AG09309 (cell line): ENCODE measurements around the gene NTRK1.
A peak's percentile ranks its signal among the peaks of the same experiment; 100 is the strongest.

Source experiments
- DNase-seq: peaks from one replicate; pipeline ENCODE4 v3.0.0-alpha.2; 2010; ENCODE audit warnings: low read depth
- H3K4me3 ChIP-seq: 2 replicates; pipeline ENCODE4 v1.5.1; 2011; ENCODE audit warnings: mild to moderate bottlenecking, low read depth, low read length, moderate library complexity; ENCODE audit not compliant: control insufficient read depth
- TF ChIP-seq, protein P1 (sequence below): IDR thresholded peaks from 2 replicates; pipeline ENCODE4 v1.5.1; 2011; ENCODE audit warnings: mild to moderate bottlenecking, low read depth, low read length, inconsistent platforms; ENCODE audit not compliant: insufficient read depth, control insufficient read depth; ENCODE audit errors: missing control alignments

NTRK1 gene

DNA sequence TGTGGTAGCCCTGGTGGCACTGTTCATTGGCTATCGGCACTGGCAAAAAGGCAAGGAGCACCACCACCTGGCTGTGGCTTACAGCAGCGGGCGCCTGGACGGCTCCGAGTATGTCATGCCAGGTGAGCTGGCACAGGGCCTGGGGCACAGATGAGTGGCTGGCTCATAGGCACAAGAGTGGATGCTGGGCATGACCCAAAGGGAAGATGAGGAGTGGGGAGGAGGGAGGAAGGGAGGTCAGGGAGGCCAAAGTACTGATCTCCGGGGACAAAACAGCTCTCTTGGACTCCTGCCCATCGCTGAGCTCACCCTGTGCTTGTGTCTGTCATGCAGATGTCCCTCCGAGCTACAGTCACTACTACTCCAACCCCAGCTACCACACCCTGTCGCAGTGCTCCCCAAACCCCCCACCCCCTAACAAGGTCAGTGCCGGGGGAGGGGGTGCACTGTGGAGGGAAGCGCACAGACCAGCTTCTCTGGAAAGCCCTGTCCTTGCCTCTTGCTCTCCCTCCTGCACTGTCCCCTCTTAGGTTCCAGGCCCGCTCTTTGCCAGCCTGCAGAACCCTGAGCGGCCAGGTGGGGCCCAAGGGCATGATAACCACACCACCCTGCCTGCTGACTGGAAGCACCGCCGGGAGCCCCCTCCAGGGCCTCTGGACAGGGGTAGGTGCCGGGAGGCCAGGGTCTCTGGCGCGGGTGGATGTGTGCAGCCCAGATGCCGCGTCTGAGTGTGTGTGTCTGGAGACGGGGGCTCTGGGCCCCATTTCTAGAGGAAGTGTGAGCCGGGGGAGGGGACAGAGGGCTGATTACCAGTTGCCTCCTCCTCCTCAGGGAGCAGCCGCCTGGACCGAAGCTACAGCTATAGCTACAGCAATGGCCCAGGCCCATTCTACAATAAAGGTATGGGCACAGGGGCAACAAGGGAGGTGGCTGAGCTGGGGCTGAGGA, 52.5 kb downstream of the NTRK1 start:
- TF ChIP-seq, protein P1, sequence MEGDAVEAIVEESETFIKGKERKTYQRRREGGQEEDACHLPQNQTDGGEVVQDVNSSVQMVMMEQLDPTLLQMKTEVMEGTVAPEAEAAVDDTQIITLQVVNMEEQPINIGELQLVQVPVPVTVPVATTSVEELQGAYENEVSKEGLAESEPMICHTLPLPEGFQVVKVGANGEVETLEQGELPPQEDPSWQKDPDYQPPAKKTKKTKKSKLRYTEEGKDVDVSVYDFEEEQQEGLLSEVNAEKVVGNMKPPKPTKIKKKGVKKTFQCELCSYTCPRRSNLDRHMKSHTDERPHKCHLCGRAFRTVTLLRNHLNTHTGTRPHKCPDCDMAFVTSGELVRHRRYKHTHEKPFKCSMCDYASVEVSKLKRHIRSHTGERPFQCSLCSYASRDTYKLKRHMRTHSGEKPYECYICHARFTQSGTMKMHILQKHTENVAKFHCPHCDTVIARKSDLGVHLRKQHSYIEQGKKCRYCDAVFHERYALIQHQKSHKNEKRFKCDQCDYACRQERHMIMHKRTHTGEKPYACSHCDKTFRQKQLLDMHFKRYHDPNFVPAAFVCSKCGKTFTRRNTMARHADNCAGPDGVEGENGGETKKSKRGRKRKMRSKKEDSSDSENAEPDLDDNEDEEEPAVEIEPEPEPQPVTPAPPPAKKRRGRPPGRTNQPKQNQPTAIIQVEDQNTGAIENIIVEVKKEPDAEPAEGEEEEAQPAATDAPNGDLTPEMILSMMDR: no peak
- no peak overlapping the region for H3K4me3 ChIP-seq
- no peak for DNase-seq

GRCh38 chr1:156913809-156914387, 53.2 kb downstream of the NTRK1 start:
- no peak for DNase-seq
- no peak overlapping the region for H3K4me3 ChIP-seq
- TF ChIP-seq, protein P1: no peak

DNA sequence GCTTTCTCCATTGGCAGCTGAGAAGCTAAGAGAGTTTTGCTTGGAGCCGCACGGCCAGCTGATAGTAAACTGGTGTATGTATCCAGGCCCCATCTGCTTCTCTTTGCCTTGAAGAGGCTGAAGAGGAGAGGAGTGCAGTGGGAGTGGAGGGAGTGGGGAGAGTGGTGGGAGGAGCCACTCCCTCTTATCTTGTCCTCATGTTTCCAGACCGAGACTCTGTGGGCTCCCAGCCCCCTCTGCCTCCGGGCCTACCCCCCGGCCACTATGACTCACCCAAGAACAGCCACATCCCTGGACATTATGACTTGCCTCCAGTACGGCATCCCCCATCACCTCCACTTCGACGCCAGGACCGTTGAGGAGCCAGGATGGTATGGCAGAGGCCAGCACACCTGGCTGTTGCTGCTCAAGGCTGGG, 53.8 kb downstream of the NTRK1 start:
- TF ChIP-seq, protein P1: no peak
- no peak overlapping the region for H3K4me3 ChIP-seq
- no peak for DNase-seq

- peak within 1 kb of the TSS; percentile 44 for H3K4me3 ChIP-seq
- DNase-seq: no peak
- TF ChIP-seq, protein P1: peak; percentile 85
Measured at GRCh38 chr1:156920233-156921052, 59.8 kb downstream of the NTRK1 start, which contains the start of gene LRRC71. Gene LRRC71, plus strand, starts transcription at chr1:156920632. Its CDS starts 172 bp downstream, at chr1:156920804.

GRCh38 chr1:156921053-156921529, 60.4 kb downstream of the NTRK1 start:
- no peak for DNase-seq
- TF ChIP-seq, protein P1: no peak
- no peak overlapping the region; the same call in 1 of the 2 replicates for H3K4me3 ChIP-seq

DNA sequence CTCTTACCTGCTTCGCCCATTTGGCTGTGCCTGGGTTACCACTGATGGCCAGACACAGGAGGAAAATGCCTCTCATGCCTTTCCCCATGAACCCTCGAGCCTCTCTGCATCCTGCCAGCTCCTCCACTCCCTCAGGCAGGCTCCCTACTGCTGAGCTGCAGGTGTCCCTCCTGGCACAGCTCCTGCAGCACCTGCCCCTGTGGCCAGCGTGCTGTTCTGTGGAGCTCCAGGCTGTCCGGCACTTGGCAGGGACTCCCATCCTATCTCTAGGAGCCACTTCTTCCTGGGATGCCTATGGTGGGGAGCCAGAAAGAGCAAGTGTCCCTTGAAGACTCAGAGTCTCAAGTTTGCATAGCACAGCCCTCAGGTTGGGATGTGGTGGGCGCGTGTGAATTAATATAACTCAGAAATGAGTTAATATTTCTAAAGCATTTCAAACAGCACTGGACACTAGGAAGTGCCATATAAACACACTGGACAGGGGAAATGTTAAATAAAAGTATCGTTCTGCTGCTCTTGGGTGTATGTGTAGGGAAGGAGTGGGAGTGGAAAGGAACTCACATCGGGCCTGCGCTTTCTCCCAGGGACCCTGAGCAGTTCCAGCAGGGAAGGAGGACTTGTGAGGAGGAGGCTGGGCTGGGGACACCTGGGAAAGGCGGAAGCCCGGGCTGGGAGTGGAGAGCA, 62.5 kb downstream of the NTRK1 start:
- no peak for DNase-seq
- TF ChIP-seq, protein P1: no peak
- H3K4me3 ChIP-seq: no peak overlapping the region; the same call in 1 of the 2 replicates
